Endodermal cell (in vitro differentiated cells): ENCODE data around the gene RANBP3L. TPM values are rescaled to one million over a fixed set of nuclear protein-coding genes. Genes with fewer than 3 reads are reported as not detected.

Experiments
- DNase-seq: peaks from one replicate; pipeline ENCODE4 v3.0.0-alpha.2; 2017
- H3K27ac ChIP-seq: 2 replicates; pipeline ENCODE4 v1.5.1; 2013; ENCODE audit warnings: mild to moderate bottlenecking, low read depth, low read length, moderate library complexity
- H3K27me3 ChIP-seq: 2 replicates; pipeline ENCODE4 v1.6.1; 2013; ENCODE audit warnings: mild to moderate bottlenecking, low read length, moderate library complexity; ENCODE audit not compliant: insufficient read depth, control insufficient read depth, poor library complexity, severe bottlenecking
- H3K36me3 ChIP-seq: 2 replicates; pipeline ENCODE4 v1.7.0; 2013; ENCODE audit warnings: mild to moderate bottlenecking, low read length, moderate library complexity; ENCODE audit not compliant: control insufficient read depth, insufficient read depth
- H3K4me1 ChIP-seq: one replicate; pipeline ENCODE4 v1.7.0; 2013; ENCODE audit warnings: low read length; ENCODE audit not compliant: control insufficient read depth, insufficient read depth
- H3K4me3 ChIP-seq: 2 replicates; pipeline ENCODE4 v1.5.1; 2013; ENCODE audit warnings: mild to moderate bottlenecking, low read length, moderate library complexity
- H3K9ac ChIP-seq: 2 replicates; pipeline ENCODE4 v1.6.1; 2013; ENCODE audit warnings: mild to moderate bottlenecking, low read length, moderate library complexity; ENCODE audit not compliant: poor library complexity, severe bottlenecking; ENCODE audit errors: extremely low read depth
- H3K9me3 ChIP-seq: 2 replicates; pipeline ENCODE4 v1.6.1; 2013; ENCODE audit warnings: mild to moderate bottlenecking, low read length, moderate library complexity; ENCODE audit not compliant: control insufficient read depth
- H3K27ac Mint-ChIP-seq: 2 replicates; pipeline ENCODE4 v1.8.0; 2020; ENCODE audit warnings: mixed read lengths
- H3K27me3 Mint-ChIP-seq: 2 replicates; pipeline ENCODE4 v1.8.0; 2021; ENCODE audit warnings: mild to moderate bottlenecking, mixed read lengths; ENCODE audit not compliant: insufficient read depth
- H3K36me3 Mint-ChIP-seq: 2 replicates; pipeline ENCODE4 v1.8.0; 2020; ENCODE audit warnings: low read depth, mixed read lengths
- H3K4me1 Mint-ChIP-seq: 2 replicates; pipeline ENCODE4 v1.8.0; 2020; ENCODE audit warnings: mixed read lengths
- H3K4me3 Mint-ChIP-seq: 2 replicates; pipeline ENCODE4 v1.8.0; 2020; ENCODE audit warnings: mild to moderate bottlenecking, moderate library complexity, mixed read lengths
- H3K9me3 Mint-ChIP-seq: 2 replicates; pipeline ENCODE4 v1.8.0; 2020; ENCODE audit warnings: mild to moderate bottlenecking, mixed read lengths
- WGBS, 2 experiments: methylation state at CpG; one replicate each; pipeline versions ENCODE4 v1.1.5 to v1.1.7; 2013; ENCODE audit warnings: missing lambda C conversion rate in 2 of 2, mixed read lengths in 1 of 2; ENCODE audit not compliant: insufficient coverage in 1 of 2, insufficient read length in 1 of 2; 5-methylcytosine and 5-hydroxymethylcytosine counted together
- total RNA-seq, 2 donors: library from RNA; stranded (reverse); fragmentation: NEBNext Ultra II Directional in 1 of 2; extraction: Animal tissue kit (Norgen Biotek cat#: 25700) in 1 of 2; gene quantifications; 2 replicates in 1 of 2; 3 replicates in 1 of 2; pipeline ENCODE4 v1.2.1, GENCODE V29; 2021
- TF ChIP-seq, protein P1 (sequence below): fragments of 200-600 bp; sonication (generic); conservative IDR thresholded peaks from 2 replicates; pipeline ENCODE4 v1.5.0; 2021; ENCODE audit warnings: antibody characterized with exemption, mild to moderate bottlenecking

RANBP3L gene
- total RNA-seq, 2 donors from 2014 or later: not detected

DNA sequence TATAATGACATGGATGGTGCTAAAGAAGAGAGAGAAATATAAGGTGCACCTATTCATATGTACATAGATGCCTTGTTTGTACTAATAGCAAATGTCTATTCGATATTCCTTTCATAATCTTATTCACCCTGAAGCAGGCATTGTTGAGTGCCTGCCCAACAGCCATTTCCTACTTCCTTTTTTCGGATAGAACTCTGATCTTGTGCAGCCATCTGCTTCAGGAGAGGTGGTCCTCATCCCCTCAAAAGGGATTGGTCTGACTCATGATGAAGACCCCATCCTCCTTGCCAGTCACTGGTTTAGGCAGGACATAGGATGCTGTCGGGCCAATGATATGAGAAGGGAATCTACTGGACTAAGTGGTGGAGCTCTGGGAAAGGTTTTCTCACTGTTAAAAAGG lies 8.4 kb upstream of the RANBP3L start:
- H3K27ac Mint-ChIP-seq: no peak overlapping the region
- Histone ChIP-seq H3K27me3 (peaks cover 5% of the 10 kb centered on the region), H3K4me3 (no peak overlapping the region), H3K9ac (no peak overlapping the region), H3K4me1 (no peaks in the 10 kb centered on the region), H3K36me3 (no peaks in the 10 kb centered on the region), H3K9me3 (peaks cover 8% of the 10 kb centered on the region), H3K27ac (no peak overlapping the region)
- H3K36me3 Mint-ChIP-seq: no peaks in the 10 kb centered on the region
- peaks cover 5% of the 10 kb centered on the region for H3K4me1 Mint-ChIP-seq
- peaks cover 28% of the 10 kb centered on the region for H3K27me3 Mint-ChIP-seq
- peaks cover 4% of the 10 kb centered on the region for H3K9me3 Mint-ChIP-seq
- WGBS, 2 experiments: 89 to 100% methylated on average over 1 to 3 of the region's 3 CpGs
- TF ChIP-seq, protein P1, sequence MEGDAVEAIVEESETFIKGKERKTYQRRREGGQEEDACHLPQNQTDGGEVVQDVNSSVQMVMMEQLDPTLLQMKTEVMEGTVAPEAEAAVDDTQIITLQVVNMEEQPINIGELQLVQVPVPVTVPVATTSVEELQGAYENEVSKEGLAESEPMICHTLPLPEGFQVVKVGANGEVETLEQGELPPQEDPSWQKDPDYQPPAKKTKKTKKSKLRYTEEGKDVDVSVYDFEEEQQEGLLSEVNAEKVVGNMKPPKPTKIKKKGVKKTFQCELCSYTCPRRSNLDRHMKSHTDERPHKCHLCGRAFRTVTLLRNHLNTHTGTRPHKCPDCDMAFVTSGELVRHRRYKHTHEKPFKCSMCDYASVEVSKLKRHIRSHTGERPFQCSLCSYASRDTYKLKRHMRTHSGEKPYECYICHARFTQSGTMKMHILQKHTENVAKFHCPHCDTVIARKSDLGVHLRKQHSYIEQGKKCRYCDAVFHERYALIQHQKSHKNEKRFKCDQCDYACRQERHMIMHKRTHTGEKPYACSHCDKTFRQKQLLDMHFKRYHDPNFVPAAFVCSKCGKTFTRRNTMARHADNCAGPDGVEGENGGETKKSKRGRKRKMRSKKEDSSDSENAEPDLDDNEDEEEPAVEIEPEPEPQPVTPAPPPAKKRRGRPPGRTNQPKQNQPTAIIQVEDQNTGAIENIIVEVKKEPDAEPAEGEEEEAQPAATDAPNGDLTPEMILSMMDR: no peak
- no peak for DNase-seq
- no peak overlapping the region for H3K4me3 Mint-ChIP-seq

DNA sequence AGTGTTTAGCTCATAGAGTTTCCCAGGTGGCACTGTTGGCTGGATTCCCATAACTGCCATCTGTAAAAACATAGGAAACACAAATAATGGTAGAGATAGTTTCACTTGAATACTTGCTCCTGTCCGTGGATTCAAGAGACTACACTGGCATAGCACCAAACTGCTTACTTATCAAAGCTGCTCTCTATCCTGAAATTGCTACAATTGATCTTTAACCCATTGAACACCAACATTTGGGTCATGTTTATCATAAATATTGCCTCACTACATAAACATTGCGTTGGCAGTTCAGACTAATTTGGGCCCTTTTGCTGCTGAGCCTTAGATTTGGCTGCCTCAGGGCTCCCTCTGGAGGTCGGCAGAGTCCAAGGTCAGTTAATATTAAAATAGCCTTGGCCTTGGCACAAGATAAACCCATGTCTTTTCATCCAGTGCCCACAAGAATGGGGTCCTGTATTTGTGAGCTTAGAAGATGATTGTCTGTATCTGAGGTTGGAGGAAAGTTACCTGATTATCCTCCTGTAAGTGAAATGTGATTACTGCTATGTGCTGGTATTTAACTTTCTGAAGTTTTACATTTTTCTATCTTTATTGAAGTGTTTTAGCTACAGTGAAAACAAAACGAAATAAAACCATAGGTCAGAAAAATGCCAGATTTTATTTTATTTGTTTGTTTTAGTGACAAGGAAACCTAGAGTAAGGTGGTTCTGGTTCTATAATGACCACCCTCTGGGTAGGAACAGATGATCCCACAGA lies 4.0 kb upstream of the RANBP3L start:
- Mint-ChIP-seq H3K9me3 (peaks cover under 1% of the 10 kb centered on the region), H3K4me1 (peaks cover 5% of the 10 kb centered on the region), H3K27me3 (peaks cover 13% of the 10 kb centered on the region), H3K4me3 (no peak overlapping the region), H3K36me3 (no peaks in the 10 kb centered on the region), H3K27ac (no peak overlapping the region)
- TF ChIP-seq, protein P1: peak; percentile 81
- H3K9ac ChIP-seq: no peak overlapping the region
- no peak overlapping the region for H3K27ac ChIP-seq
- H3K27me3 ChIP-seq: peaks cover 5% of the 10 kb centered on the region
- H3K4me1 ChIP-seq: no peaks in the 10 kb centered on the region
- 43 to 58% methylated on average over 2 to 4 of the region's 4 CpGs for WGBS, 2 experiments
- peaks cover 1% of the 10 kb centered on the region for H3K9me3 ChIP-seq
- no peak overlapping the region for H3K4me3 ChIP-seq
- no peaks in the 10 kb centered on the region for H3K36me3 ChIP-seq
- DNase-seq: peak; percentile 70

DNA sequence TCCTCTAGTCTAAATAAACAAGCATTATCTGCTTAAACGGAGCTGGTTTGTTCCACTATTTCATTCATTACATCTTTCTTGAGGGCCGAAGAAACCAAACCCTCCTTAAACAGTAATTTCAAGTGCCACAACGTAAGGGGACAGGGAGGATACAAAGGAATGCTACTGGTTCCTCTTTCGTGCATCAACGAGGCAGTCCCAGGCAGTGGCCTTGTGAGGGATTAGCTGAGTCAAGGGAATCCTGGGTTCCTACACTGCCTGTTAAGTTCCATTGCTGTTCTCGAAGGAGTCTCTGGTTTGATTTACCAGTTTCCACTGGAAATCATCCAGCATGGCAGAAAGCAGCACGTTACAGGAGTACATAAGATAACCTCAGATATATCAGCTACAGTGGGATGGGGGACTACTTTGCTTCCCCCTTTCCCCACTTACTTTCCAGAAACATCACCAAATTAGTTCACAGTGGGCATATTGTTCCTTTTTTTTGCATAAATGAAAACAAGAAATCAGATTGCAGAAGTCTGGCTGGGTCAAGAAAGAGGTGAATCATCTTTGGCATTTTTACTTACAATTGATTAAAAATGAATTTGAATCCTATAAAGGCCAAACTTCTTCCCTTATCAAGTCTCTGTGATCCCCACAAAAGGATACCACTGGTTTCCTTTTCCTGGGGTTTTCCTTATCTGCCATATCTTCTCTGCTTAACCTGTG lies 2.5 kb upstream of the RANBP3L start:
- Histone ChIP-seq H3K9me3 (no peaks in the 10 kb centered on the region), H3K36me3 (no peaks in the 10 kb centered on the region), H3K4me1 (no peaks in the 10 kb centered on the region), H3K27ac (no peak overlapping the region), H3K4me3 (no peak overlapping the region), H3K27me3 (no peaks in the 10 kb centered on the region), H3K9ac (no peak overlapping the region)
- no peaks in the 10 kb centered on the region for H3K36me3 Mint-ChIP-seq
- H3K27ac Mint-ChIP-seq: no peak overlapping the region
- no peak for DNase-seq
- peaks cover 14% of the 10 kb centered on the region for H3K27me3 Mint-ChIP-seq
- H3K9me3 Mint-ChIP-seq: no peaks in the 10 kb centered on the region
- peaks cover 5% of the 10 kb centered on the region for H3K4me1 Mint-ChIP-seq
- TF ChIP-seq, protein P1: no peak
- no peak overlapping the region for H3K4me3 Mint-ChIP-seq
- 85 to 90% methylated on average over 7 of the region's 7 CpGs for WGBS, 2 experiments
